HG03159 (cell line): Measurements from ENCODE around the gene THAP11.
A peak's percentile ranks its signal among the peaks of the same experiment; 100 is the strongest.

Source experiments
- ATAC-seq: cut with Tn5 transposase; IDR thresholded peaks from one replicate; pipeline ENCODE4 v1.9.1; 2021; ENCODE audit warnings: mild to moderate bottlenecking, moderate library complexity; ENCODE audit not compliant: unreplicated experiment

THAP11 gene

DNA sequence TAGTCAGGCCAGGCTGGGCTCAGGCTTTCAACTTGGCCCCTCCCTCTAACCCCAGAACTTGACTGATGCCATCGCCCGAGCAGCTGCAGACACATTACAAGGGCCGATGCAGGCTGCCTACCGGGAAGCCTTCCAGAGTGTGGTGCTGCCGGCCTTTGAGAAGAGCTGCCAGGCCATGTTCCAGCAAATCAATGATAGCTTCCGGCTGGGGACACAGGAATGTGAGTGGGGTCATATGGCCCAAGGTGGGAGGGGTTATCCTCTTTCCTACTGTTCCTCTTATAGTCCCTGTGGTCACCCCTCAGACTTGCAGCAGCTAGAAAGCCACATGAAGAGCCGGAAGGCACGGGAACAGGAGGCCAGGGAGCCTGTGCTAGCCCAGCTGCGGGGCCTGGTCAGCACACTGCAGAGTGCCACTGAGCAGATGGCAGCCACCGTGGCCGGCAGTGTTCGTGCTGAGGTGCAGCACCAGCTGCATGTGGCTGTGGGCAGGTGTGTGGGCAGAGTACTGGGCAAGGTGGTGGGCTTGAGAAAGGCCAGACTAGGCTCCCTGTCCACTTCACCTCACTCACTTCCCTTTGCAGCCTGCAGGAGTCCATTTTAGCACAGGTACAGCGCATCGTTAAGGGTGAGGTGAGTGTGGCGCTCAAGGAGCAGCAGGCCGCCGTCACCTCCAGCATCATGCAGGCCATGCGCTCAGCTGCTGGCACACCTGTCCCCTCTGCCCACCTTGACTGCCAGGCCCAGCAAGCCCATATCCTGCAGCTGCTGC, 40.4 kb downstream of the THAP11 start:
- no peak for ATAC-seq

DNA sequence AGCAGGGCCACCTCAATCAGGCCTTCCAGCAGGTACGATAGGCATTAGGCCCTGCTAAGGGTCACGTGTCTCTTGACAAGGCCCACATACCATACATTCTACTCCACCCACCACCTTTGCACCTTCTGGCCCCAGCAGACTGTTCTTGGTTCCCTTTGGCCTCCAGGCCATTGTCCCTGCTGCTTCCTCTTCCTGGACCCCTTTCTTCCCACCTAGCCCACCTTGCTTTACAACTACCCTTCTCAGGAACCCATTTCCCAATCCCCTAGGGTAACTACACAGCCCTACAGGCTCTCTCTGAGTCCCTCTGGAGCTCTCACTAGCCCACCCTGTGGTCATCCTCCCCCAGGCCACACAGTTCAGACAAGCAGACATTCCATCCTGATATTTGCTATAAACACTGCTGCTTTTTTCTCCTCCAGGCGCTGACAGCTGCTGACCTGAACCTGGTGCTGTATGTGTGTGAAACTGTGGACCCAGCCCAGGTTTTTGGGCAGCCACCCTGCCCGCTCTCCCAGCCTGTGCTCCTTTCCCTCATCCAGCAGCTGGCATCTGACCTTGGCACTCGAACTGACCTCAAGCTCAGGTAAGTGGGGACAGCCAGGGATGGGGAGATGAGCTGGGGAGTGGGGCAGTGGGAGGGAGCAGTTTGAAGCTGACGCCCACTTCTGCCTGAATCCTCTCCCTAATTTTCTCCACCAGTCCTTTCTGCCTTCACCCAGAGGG, 41.2 kb downstream of the THAP11 start:
- no peak for ATAC-seq

DNA sequence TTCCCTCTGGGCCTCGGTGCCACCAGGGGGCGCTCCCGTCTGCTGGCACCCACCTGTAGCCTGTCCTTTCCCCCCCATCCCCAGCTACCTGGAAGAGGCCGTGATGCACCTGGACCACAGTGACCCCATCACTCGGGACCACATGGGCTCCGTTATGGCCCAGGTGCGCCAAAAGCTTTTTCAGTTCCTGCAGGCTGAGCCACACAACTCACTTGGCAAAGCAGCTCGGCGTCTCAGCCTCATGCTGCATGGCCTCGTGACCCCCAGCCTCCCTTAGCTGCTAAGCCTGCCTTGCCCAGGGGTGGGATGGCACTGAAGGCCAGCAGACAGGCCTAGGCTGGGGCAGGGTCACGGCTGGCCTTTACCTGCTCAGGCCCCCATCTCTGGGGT, 41.7 kb downstream of the THAP11 start:
- no peak for ATAC-seq

DNA sequence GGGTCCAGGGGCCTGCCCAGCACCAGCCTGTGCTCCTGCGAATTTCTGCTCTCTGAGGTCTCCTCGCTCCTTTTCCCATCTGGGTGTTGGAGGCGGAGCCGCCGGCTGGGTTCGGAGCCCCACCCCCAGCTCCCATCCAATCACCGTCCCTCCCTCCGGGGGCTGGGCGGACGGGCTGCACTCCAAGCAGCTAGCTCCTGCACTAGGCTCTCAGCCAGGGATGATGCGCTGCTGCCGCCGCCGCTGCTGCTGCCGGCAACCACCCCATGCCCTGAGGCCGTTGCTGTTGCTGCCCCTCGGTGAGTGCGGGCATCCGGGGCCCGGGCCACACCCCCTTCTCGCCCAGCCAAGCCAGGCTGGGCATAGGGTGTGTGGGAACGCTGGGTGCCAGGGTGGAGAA, 42.6 kb downstream of the THAP11 start, which contains the start of gene NRN1L:
NRN1L (plus strand) TSS at position 202 of the 400 bp plus-strand sequence; CDS start at position 221, 19 bp downstream.
- no peak for ATAC-seq

DNA sequence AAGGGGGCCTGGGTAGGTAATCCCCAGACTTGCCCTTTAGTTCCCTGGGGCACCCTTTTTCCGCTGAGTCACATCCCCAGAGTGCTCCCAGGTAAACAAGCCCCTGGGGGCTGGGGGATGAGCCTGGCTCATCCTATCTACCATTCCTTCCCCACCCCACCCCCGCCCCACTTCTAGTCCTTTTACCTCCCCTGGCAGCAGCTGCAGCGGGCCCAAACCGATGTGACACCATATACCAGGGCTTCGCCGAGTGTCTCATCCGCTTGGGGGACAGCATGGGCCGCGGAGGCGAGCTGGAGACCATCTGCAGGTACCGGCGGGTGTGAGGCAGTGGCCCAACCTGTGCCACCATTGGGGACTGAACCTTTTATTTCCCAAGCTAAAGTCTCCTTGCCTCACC, 43.4 kb downstream of the THAP11 start:
- ATAC-seq = no peak

DNA sequence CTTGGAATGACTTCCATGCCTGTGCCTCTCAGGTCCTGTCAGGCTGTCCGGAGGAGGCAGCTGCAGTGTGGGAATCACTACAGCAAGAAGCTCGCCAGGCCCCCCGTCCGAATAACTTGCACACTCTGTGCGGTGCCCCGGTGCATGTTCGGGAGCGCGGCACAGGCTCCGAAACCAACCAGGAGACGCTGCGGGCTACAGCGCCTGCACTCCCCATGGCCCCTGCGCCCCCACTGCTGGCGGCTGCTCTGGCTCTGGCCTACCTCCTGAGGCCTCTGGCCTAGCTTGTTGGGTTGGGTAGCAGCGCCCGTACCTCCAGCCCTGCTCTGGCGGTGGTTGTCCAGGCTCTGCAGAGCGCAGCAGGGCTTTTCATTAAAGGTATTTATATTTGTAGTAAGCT, 43.9 kb downstream of the THAP11 start:
- no peak for ATAC-seq

DNA sequence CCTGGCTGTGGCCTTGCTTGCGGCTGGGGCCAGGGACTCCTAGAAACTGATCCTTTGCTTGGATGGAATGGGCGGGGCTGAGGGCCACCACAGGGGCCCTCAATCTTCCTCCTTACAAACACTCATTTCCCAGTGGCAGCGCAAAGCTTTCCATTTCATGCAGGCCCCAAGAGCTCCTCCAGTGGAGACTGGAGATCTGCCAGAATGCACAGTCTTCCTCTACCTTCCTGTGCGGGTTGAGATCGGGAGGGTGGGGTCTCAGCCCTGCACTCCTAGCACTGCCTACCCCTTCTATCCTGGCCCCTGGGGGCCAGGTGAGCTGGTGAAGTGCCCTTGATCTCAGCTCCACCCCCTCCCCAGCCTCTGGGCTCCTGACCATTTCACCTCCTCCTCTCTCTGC, 44.3 kb downstream of the THAP11 start:
- no peak for ATAC-seq

DNA sequence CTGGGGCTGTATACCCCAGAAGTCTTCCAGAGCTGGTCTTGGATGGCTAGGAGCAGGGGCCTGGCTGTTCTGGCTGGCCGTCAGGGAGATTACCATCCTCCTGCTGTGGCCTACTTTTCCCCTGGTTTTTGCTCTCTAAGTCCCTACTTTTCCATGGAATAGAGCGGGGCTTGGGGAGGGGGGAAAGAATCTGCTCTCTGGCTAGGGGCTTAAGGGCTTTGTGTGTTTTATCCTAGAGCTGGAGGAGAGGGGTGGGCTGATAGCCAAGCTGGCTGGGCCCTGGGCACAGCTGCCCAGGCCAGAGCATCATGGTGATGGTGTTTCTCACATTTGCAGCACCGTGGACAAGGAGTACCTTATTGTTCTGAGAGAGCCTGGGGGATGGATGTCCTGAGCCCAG, 46.2 kb downstream of the THAP11 start:
- no peak for ATAC-seq

DNA sequence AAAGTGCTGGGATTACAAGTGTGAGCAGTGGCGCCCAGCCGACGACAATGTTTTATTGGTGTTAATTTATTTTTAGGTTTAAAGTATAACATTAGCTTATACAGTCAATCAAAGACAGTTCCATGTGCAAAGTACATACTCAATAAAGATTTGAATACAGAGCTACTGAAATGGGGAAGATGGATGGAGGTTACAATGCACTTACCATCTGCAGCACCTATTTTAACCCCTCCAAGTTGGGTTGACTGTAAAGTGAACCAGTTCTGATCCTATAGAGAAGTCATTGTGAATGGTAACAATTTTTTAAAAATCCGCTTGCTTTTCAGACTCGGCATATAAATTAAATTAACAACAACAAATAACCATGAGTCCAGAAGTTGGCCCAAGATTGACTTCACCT, 50.3 kb downstream of the THAP11 start:
- no peak for ATAC-seq

DNA sequence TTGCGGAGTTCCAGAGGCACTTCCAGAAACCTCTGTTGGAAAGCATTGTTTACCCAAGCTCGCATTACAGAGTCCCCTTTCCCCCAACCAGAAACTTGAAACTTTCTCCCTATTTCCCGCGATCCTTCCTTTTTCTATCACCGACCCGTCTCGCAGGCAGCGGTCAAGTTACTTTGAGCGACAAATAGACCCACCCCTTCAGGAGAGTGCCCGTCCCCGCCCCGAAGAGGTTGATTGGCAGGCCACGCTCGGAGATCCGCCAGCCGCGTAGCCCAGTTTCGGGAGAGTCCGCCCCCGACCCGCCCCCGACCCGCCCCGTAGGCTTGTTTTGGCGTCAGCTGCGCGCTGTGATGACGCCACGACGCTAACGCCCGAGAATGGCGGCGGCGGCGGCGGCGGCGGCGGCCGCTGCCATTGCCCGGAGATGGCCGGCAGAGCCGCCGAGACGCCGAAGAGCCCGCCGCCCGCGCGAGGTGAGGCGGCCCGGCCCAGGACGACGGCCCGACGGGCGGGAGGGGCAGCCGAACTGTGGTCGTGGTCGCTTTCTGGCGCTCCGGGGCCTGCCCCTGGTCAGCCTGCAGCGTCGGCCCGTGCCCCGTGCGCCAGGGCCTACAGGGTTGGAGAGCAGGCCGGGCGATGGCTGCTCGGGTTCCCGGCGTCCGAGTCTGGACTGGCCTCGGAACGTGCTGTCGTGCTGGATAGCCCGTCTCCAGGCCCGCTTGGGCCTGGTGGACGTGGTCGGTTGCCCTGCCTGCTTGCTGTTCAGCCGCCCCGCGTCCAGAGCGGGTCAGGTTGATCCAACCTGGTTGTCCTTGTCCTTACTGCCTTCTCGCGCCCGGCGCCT, 51.0 kb downstream of the THAP11 start, which contains the start of gene PSKH1:
PSKH1 (plus strand) TSS at position 356 of the 844 bp plus-strand sequence. CDS start 15,496 bp downstream, outside the sequence.
- ATAC-seq = peak; percentile 90
